Heart right ventricle (tissue), 16 donors: ENCODE results near the gene CPZ. TPM values are rescaled to one million over a fixed set of nuclear protein-coding genes. Genes with fewer than 3 reads are reported as not detected.

ENCODE experiments used
- ATAC-seq, 8 donors: fragments of 200-7000 bp; cut with Tn5 transposase; one replicate each; pipeline ENCODE4 v1.9.1; 2020; ENCODE audit warnings: mild to moderate bottlenecking in 8 of 8, moderate library complexity in 8 of 8, moderate number of reproducible peaks in 1 of 8
- DNase-seq, 2 donors: peaks; one replicate each; pipeline ENCODE4 v3.0.0-alpha.2; 2020
- H3K27ac ChIP-seq, 10 donors: fragments of 200-600 bp; sonication (generic) in 2 of 10; one replicate each; pipeline versions ENCODE4 v1.5.0 to v1.8.0; 2020 to 2022; ENCODE audit warnings: mild to moderate bottlenecking in 3 of 10
- H3K27me3 ChIP-seq, 7 donors: fragments of 200-600 bp; one replicate each; pipeline ENCODE4 v1.8.0; 2021 to 2022; ENCODE audit warnings: mild to moderate bottlenecking in 2 of 7
- H3K36me3 ChIP-seq, 9 donors: fragments of 200-600 bp; sonication (generic) in 1 of 9; one replicate each; pipeline versions ENCODE4 v1.5.0 to v1.8.0; 2020 to 2022; ENCODE audit warnings: mild to moderate bottlenecking in 2 of 9
- H3K4me1 ChIP-seq, 9 donors: fragments of 200-600 bp; sonication (generic) in 1 of 9; one replicate each; pipeline versions ENCODE4 v1.5.0 to v1.8.0; 2020 to 2022; ENCODE audit warnings: mild to moderate bottlenecking in 4 of 9
- H3K4me3 ChIP-seq, 10 donors: fragments of 200-600 bp; sonication (generic) in 2 of 10; one replicate each; pipeline versions ENCODE4 v1.5.0 to v1.8.0; 2020 to 2022; ENCODE audit warnings: mild to moderate bottlenecking in 7 of 10, moderate library complexity in 2 of 10
- H3K9me3 ChIP-seq, 11 donors: fragments of 200-600 bp in 10 of 11; sonication (generic) in 2 of 11; one replicate each; pipeline versions ENCODE4 v1.5.0 to v1.8.0; 2013 to 2022; ENCODE audit warnings: mild to moderate bottlenecking in 2 of 11, control low read depth in 1 of 11, moderate library complexity in 1 of 11
- WGBS, 2 donors: extraction: QIAGEN DNeasy Blood & Tissue Kit; methylation state at CpG; one replicate each; pipeline ENCODE4 v1.1.7; 2013; ENCODE audit warnings: inconsistent platforms in 1 of 2; 5-methylcytosine and 5-hydroxymethylcytosine counted together
- intact Hi-C, 10 donors: fragments of 100-400 bp; cut with DNase I; formaldehyde crosslinking; loops; one replicate each; pipeline versions ENCODE4 v1.11.1 to v1.14.2; 2022
- polyA plus RNA-seq, 2 donors: library from polyadenylated mRNA; stranded (reverse); fragments of 200-250 nt; gene quantifications; one replicate each; pipeline ENCODE4 v1.2.3, GENCODE V29; 2013
- total RNA-seq, 10 donors: library from RNA; stranded (reverse); fragmentation: NEBNext Ultra II Directional in 3 of 10; extraction: Animal tissue kit (Norgen Biotek cat#: 25700) in 3 of 10; gene quantifications; one replicate each; pipeline versions ENCODE4 v1.2.1 to v1.2.4, GENCODE V29; 2021 to 2023
- TF ChIP-seq, protein P1 (sequence below), 9 donors: fragments of 200-600 bp; sonication (generic) in 2 of 9; IDR thresholded peaks; one replicate each; pipeline versions ENCODE4 v1.5.0 to v1.8.0; 2021 to 2022; ENCODE audit warnings: antibody characterized with exemption in 9 of 9, mild to moderate bottlenecking in 5 of 9, moderate library complexity in 1 of 9
- donor health status: Arrhythmogenic right ventricular cardiomyopathy.
- donor health status: ischemic (EF 13 %, LVEDD 7.1; RV severe dilation, severe dysfunction).
- donor health status: healthy with polysubstance abuse.
- donor health status: DM: no; HTN: yes; CAD: no.
- donor health status: DM: no; HTN: no; CAD: no.
- donor health status: ischemic (EF 25% LVEDD 6.9; RV normal size, moderate dysfunction).
- donor health status: ischemic (EF 25% LVEDD 5.7; RV mildly dilated, moderate dysfunction).
- donor health status: healthy.
- donor health status: DM: yes; HTN: yes; CAD: no.
- donor health status: Ischemic cardiomyopathy.
- donor health status: ischemic (EF 35%, LVEDD 5.7; RV mildly dilated, moderate dysfunction).
- donor health status: nonischemic (EF 11% LVEDD 7.7; RV severe dilation, severe dysfunction).
- donor health status: DM: yes; HTN: yes; CAD: no.
- donor health status: PGD.
- donor health status: ischemic (EF 29% LVEDD 5.4; RV normal size, mild dysfunction).
- donor health status: nonischemic (EF 23%, LVEDD 6.1; RV moderate dilation, normal function).

CPZ gene
- total and polyA plus RNA-seq, 12 donors, result 0.12 to 0.85 (median 0.70) TPM; not detected in 5

DNA sequence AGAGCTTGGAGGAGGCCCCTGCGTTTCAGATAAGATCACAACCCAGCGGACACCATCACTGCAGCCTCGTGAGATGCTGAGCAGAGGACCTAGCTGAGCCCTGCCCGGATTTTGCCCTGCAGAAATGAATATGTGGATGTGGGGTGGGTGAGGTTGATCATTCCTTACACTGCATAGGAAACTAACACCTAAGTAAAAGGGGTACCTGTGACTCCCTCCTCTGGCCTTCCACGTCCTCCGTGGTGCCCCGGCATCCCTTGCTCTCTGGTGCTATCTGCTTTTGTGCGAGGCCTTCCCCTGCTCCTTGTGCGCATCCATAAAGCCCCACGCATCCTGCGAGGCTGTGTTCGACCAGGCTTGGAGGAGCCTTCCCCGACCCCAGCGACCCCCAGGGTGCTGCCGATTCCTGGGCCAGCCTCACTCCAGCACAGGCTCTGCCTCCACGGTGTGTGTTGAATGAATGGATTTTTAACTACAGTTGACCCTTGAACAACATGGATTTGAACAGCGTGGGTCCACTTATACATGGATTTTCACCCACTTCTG lies 37.9 kb upstream of the CPZ start:
- DNase-seq (no peak), ATAC-seq (no peak)
- H3K36me3 ChIP-seq, result no peaks in the 10 kb centered on the region
- no peak overlapping the region for H3K27ac ChIP-seq
- H3K9me3 ChIP-seq, result peaks cover 0 to 4% (median 0%) of the 10 kb centered on the region in 11 donors
- H3K27me3 ChIP-seq, result peaks cover 0 to 65% (median 10%) of the 10 kb centered on the region in 7 donors
- no peak overlapping the region for H3K4me3 ChIP-seq
- H3K4me1 ChIP-seq, result no peaks in the 10 kb centered on the region
- intact Hi-C loops, result no loop called here
- TF ChIP-seq, protein P1, sequence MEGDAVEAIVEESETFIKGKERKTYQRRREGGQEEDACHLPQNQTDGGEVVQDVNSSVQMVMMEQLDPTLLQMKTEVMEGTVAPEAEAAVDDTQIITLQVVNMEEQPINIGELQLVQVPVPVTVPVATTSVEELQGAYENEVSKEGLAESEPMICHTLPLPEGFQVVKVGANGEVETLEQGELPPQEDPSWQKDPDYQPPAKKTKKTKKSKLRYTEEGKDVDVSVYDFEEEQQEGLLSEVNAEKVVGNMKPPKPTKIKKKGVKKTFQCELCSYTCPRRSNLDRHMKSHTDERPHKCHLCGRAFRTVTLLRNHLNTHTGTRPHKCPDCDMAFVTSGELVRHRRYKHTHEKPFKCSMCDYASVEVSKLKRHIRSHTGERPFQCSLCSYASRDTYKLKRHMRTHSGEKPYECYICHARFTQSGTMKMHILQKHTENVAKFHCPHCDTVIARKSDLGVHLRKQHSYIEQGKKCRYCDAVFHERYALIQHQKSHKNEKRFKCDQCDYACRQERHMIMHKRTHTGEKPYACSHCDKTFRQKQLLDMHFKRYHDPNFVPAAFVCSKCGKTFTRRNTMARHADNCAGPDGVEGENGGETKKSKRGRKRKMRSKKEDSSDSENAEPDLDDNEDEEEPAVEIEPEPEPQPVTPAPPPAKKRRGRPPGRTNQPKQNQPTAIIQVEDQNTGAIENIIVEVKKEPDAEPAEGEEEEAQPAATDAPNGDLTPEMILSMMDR (IDR thresholded peaks at IDR 0.05), result no peak
- WGBS, 2 donors, result 74 to 78% methylated on average over 17 of the region's 17 CpGs

DNA sequence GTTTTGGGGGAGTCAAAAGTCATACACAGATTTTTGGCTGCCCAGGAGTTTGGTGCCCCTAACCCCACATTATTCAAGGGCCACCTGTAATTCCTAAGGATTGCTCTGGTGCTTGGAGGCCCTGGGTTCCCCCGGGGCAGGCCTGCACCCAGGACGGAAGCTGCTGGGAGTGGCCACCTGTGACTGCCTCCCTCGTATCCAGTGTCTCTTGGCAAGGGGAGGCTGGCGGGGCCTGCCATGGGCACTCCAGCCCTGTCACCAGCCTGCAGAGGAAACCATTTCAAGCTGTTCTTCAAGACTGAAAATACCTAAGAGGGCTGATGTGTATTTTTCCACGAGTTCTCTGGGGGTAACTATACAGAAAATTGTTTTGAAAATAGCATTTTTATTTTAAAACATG lies 36.8 kb upstream of the CPZ start:
- Histone ChIP-seq H3K4me1 (no peaks in the 10 kb centered on the region), H3K36me3 (no peaks in the 10 kb centered on the region), H3K27ac (no peak overlapping the region), H3K9me3 (peaks cover 0 to 4% (median 0%) of the 10 kb centered on the region in 11 donors), H3K27me3 (peaks cover 0 to 69% (median 17%) of the 10 kb centered on the region in 7 donors), H3K4me3 (no peak overlapping the region)
- ATAC-seq, result no peak
- TF ChIP-seq, protein P1 (IDR thresholded peaks at IDR 0.05), result no peak
- WGBS, 2 donors, result 74% methylated on average over 5 of the region's 5 CpGs
- DNase-seq, result no peak
- intact Hi-C loops, result no loop called here

DNA sequence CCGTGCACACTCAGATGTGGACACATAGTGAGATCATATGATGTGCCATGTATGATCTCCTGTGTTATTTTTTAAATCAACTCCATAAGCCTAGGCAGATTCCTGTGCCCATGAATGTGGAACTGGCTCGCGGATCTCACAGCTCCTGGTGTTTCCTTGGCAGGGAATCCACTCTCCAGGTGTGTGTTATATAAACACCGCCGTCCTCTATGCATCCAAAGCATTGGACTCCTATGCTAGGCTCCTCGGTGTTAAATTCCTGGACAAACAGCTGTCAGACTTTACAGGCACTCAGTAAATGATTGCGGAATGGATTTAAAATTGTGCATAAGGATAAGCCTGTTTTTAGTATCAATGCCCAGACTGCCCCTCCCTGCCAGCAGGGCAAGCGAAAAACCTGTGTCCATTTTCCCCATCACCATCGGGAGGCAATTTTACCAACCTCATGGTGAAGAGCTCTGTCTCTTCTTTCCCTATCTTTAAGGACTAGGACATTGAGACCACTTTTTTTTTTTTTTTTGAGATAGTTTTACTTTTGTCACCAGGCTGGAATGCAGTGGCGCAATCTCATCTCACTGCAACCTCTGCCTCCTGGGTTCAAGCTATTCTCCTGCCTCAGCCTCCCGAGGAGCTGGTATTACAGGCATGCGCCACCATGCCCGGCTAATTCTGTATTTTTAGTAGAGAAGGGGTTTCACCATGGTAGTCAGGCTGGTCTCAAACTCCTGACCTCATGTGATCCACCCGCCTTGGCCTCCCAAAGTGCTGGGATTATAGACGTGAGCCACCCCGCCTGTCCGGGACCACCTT lies 36.0 kb upstream of the CPZ start:
- peaks cover 0 to 2% (median 0%) of the 10 kb centered on the region in 11 donors for H3K9me3 ChIP-seq
- H3K27me3 ChIP-seq, result peaks cover 0 to 69% (median 21%) of the 10 kb centered on the region in 7 donors
- DNase-seq, result no peak
- no peak overlapping the region for H3K27ac ChIP-seq
- H3K4me1 ChIP-seq, result no peaks in the 10 kb centered on the region
- intact Hi-C loops, result no loop called here
- ATAC-seq, result no peak
- no peak overlapping the region for H3K4me3 ChIP-seq
- H3K36me3 ChIP-seq, result no peaks in the 10 kb centered on the region
- TF ChIP-seq, protein P1 (IDR thresholded peaks at IDR 0.05), result no peak
- WGBS, 2 donors, result 75 to 78% methylated on average over 17 of the region's 17 CpGs

DNA sequence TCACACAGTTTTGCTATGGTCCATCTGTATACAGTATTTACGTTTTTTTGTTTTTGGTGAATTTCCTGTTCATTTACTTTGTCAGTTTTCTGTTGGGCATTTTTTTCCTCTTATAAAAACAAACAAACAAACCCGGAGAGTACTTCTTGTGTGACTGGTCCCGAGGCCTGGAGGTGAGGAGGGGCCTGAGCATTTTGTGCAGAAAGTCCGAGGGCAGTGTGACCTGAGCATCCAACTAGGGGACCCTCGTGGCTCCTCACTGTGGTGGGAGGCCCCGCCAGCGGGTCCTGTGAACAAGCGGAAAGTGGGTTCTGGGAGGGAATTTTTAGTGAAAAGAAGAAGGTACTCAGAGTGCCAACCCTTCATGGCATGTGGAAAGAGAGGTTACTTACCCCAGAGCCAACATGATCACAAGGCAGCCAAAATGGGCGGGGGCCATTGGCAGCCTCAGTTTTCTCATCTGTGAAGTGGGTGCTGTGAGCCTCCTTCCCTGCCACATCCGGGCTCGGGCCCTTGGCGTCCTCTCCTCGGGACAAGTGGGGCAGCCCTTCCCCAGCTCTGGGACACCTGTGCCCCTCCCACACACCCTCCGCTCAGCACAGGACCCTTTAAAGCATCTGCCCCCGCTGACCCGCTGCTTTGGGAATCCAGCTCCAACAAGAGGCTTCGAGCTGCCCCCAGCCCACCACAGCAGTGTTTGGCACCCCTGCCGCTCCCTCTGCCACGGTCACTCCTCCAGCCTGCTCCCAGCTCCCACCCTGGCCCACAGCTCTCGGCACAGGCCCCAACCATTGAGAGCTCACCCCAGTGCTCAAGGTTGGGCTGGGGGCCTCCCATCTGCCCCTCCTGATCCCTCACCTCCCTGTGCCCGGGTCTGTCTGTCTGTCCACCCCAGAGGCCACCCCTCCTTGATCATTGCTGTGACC lies 35.2 kb upstream of the CPZ start:
- peaks cover 0 to 69% (median 21%) of the 10 kb centered on the region in 7 donors for H3K27me3 ChIP-seq
- H3K4me1 ChIP-seq, result no peaks in the 10 kb centered on the region
- no peak overlapping the region for H3K27ac ChIP-seq
- H3K4me3 ChIP-seq, result no peak overlapping the region
- H3K9me3 ChIP-seq, result no peaks in the 10 kb centered on the region
- intact Hi-C loops, result no loop called here
- H3K36me3 ChIP-seq, result no peaks in the 10 kb centered on the region
- ATAC-seq, result no peak
- no peak for DNase-seq
- TF ChIP-seq, protein P1 (IDR thresholded peaks at IDR 0.05), result no peak
- WGBS, 2 donors, result 76% methylated on average over 21 of the region's 21 CpGs
